ENCODE measurements around the gene SLC22A23.

SLC22A23 gene

GRCh38 chr6:3296078-3296477 is 160.8 kb downstream of the SLC22A23 start:
- DNase-seq (ENCODE audit: low read depth), result no peak

GRCh38 chr6:3294921-3295871 is 161.7 kb downstream of the SLC22A23 start:
- no peak for DNase-seq (ENCODE audit: low read depth)

- DNase-seq (ENCODE audit: low read depth), result no peak
Measured at GRCh38 chr6:3294396-3294795, 162.5 kb downstream of the SLC22A23 start.

- DNase-seq (ENCODE audit: low read depth), result no peak
Measured at GRCh38 chr6:3293271-3294155, 163.3 kb downstream of the SLC22A23 start.

GRCh38 chr6:3292431-3293197 is 164.2 kb downstream of the SLC22A23 start:
- DNase-seq (ENCODE audit: low read depth), result no peak

GRCh38 chr6:3291987-3292386 is 164.9 kb downstream of the SLC22A23 start:
- DNase-seq (ENCODE audit: low read depth), result no peak

- no peak for DNase-seq (ENCODE audit: low read depth)
Measured at GRCh38 chr6:3291346-3291745, 165.5 kb downstream of the SLC22A23 start.

GRCh38 chr6:3290931-3291211 is 166.0 kb downstream of the SLC22A23 start:
- DNase-seq (ENCODE audit: low read depth), result no peak

- DNase-seq (ENCODE audit: low read depth), result no peak
Measured at GRCh38 chr6:3290149-3290930, 166.5 kb downstream of the SLC22A23 start.

GRCh38 chr6:3289664-3290055 is 167.2 kb downstream of the SLC22A23 start:
- no peak for DNase-seq (ENCODE audit: low read depth)

- no peak for DNase-seq (ENCODE audit: low read depth)
Measured at GRCh38 chr6:3288711-3289663, 167.9 kb downstream of the SLC22A23 start.

- DNase-seq (ENCODE audit: low read depth), result no peak
Measured at GRCh38 chr6:3287976-3288707, 168.7 kb downstream of the SLC22A23 start.

- DNase-seq (ENCODE audit: low read depth), result no peak
Measured at GRCh38 chr6:3287308-3287707, 169.5 kb downstream of the SLC22A23 start.

GRCh38 chr6:3286641-3287171 is 170.1 kb downstream of the SLC22A23 start:
- no peak for DNase-seq (ENCODE audit: low read depth)

GRCh38 chr6:3285732-3286131 is 171.1 kb downstream of the SLC22A23 start:
- no peak for DNase-seq (ENCODE audit: low read depth)

- no peak for DNase-seq (ENCODE audit: low read depth)
Measured at GRCh38 chr6:3285049-3285639, 171.7 kb downstream of the SLC22A23 start.

GRCh38 chr6:3284436-3284876 is 172.4 kb downstream of the SLC22A23 start:
- no peak for DNase-seq (ENCODE audit: low read depth)

- DNase-seq (ENCODE audit: low read depth), result no peak
Measured at GRCh38 chr6:3283641-3284435, 173.0 kb downstream of the SLC22A23 start.

Measured in non-pigmented ciliary epithelial cell (primary cell).